HepG2 (cell line): ENCODE results near the gene PAK6. TPM values are rescaled to one million over a fixed set of nuclear protein-coding genes. Genes with fewer than 3 reads are reported as not detected.

Experiments
- ASH2L ChIP-seq: fragments of 300-600, 200-600 bp; sonication (generic); IDR thresholded peaks from 2 replicates; pipeline ENCODE4 v1.7.0; 2017; ENCODE audit warnings: low read depth, mild to moderate bottlenecking, moderate library complexity, mixed read lengths, low read length; ENCODE audit not compliant: insufficient read length
- EHMT2 ChIP-seq: fragments of 200-600 bp; sonication (generic); IDR thresholded peaks from 2 replicates; pipeline ENCODE4 v1.7.0; 2017; ENCODE audit warnings: antibody characterized with exemption, low read depth, low read length, borderline replicate concordance
- ERF ChIP-seq: IDR thresholded peaks from 2 replicates; pipeline ENCODE4 v1.6.1; 2018; ENCODE audit warnings: missing biosample characterization, missing genetic modification reagents
- HDAC2 ChIP-seq: sonication (generic); formaldehyde crosslinking; IDR thresholded peaks from 2 replicates; pipeline ENCODE4 v1.4.0; 2020; ENCODE audit warnings: missing genetic modification reagents
- HMG20A ChIP-seq: IDR thresholded peaks from 2 replicates; pipeline ENCODE4 v1.6.1; 2016; ENCODE audit warnings: borderline replicate concordance
- HNRNPL ChIP-seq: fragments of 200-400 bp; formaldehyde crosslinking; IDR thresholded peaks from 2 replicates; pipeline ENCODE4 v1.6.1; 2017; ENCODE audit warnings: mild to moderate bottlenecking, low read depth, low read length
- MEIS2 ChIP-seq: sonication (generic); formaldehyde crosslinking; IDR thresholded peaks from 2 replicates; pipeline ENCODE4 v1.9.0; 2021; ENCODE audit warnings: mild to moderate bottlenecking, missing genetic modification reagents
- MIXL1 ChIP-seq: IDR thresholded peaks from 2 replicates; pipeline ENCODE4 v1.6.1; 2016
- REPIN1 ChIP-seq: sonication (generic); formaldehyde crosslinking; IDR thresholded peaks from 2 replicates; pipeline ENCODE4 v1.8.0; 2022; ENCODE audit warnings: missing genetic modification reagents, low read depth, mild to moderate bottlenecking, borderline replicate concordance
- THAP11 ChIP-seq: IDR thresholded peaks from 2 replicates; pipeline ENCODE4 v1.6.1; 2016; ENCODE audit warnings: missing biosample characterization, missing genetic modification reagents
- ZNF20 ChIP-seq: sonication (generic); formaldehyde crosslinking; IDR thresholded peaks from 2 replicates; pipeline ENCODE4 v1.4.0; 2020; ENCODE audit warnings: mild to moderate bottlenecking, moderate library complexity, missing genetic modification reagents
- ZNF207 ChIP-seq: fragments of 450-650 bp; IDR thresholded peaks from 2 replicates; pipeline ENCODE4 v1.6.1; 2016; ENCODE audit warnings: antibody characterized with exemption, borderline replicate concordance
- ZNF230 ChIP-seq: sonication (generic); formaldehyde crosslinking; IDR thresholded peaks from 2 replicates; pipeline ENCODE4 v1.4.0; 2020; ENCODE audit warnings: mild to moderate bottlenecking, missing genetic modification reagents
- ZNF335 ChIP-seq: sonication (generic); formaldehyde crosslinking; IDR thresholded peaks from 2 replicates; pipeline ENCODE4 v1.4.0; 2020; ENCODE audit warnings: missing genetic modification reagents
- ZSCAN21 ChIP-seq: sonication (generic); formaldehyde crosslinking; IDR thresholded peaks from 2 replicates; pipeline ENCODE4 v1.8.0; 2022; ENCODE audit warnings: mild to moderate bottlenecking, missing genetic modification reagents, moderate library complexity, borderline replicate concordance
- ZSCAN22 ChIP-seq: sonication (generic); formaldehyde crosslinking; IDR thresholded peaks from 2 replicates; pipeline ENCODE4 v1.4.0; 2020; ENCODE audit warnings: mild to moderate bottlenecking, missing genetic modification reagents
- polyA plus RNA-seq, 8 experiments: library from polyadenylated mRNA; depleted of rRNA in 3 of 8; stranded (reverse) in 7 of 8; unstranded in 1 of 8; fragments of >200 nt; fragmentation: Illumina TruSeq in 4 of 8; extraction: Trizol in 4 of 8; gene quantifications; 2 replicates each; pipeline versions ENCODE4 v1.2.1 to v1.2.3, GENCODE V29; 2011 to 2016; ENCODE audit warnings: low read depth in 4 of 8, missing spikeins in 1 of 8, mixed read lengths in 1 of 8; ENCODE audit not compliant: insufficient read depth in 1 of 8
- total RNA-seq, 5 experiments: library from RNA; depleted of rRNA; stranded (reverse); fragments of >200 nt; fragmentation: Illumina TruSeq; extraction: Trizol; gene quantifications; 2 replicates each; pipeline ENCODE4 v1.2.3, GENCODE V29; 2016; ENCODE audit warnings: low read depth in 1 of 5
- TF ChIP-seq, protein P1 (sequence below): sonication (generic); formaldehyde crosslinking; IDR thresholded peaks from 2 replicates; pipeline ENCODE4 v1.4.0; 2020; ENCODE audit warnings: mild to moderate bottlenecking, missing genetic modification reagents
- TF ChIP-seq, protein P2 (sequence below): sonication (generic); IDR thresholded peaks from 2 replicates; pipeline ENCODE4 v1.6.1; 2016; ENCODE audit warnings: low read depth, borderline replicate concordance
- TF ChIP-seq, protein P3 (sequence below): IDR thresholded peaks from 2 replicates; pipeline ENCODE4 v1.6.1; 2016; ENCODE audit warnings: low read depth, control low read depth
- TF ChIP-seq, protein P4 (sequence below): sonication (generic); formaldehyde crosslinking; IDR thresholded peaks from 2 replicates; pipeline ENCODE4 v1.5.0; 2020; ENCODE audit warnings: missing genetic modification reagents
- TF ChIP-seq, protein P5 (sequence below): IDR thresholded peaks from 2 replicates; pipeline ENCODE4 v1.6.1; 2016; ENCODE audit warnings: missing biosample characterization, missing genetic modification reagents, low read depth

The PAK6 gene
- total and polyA plus RNA-seq, 2 of the 13 experiments (the other 11 are each of a cell fraction or from before 2014, with no cell fraction given) = 0.07 TPM; not detected in 1

DNA sequence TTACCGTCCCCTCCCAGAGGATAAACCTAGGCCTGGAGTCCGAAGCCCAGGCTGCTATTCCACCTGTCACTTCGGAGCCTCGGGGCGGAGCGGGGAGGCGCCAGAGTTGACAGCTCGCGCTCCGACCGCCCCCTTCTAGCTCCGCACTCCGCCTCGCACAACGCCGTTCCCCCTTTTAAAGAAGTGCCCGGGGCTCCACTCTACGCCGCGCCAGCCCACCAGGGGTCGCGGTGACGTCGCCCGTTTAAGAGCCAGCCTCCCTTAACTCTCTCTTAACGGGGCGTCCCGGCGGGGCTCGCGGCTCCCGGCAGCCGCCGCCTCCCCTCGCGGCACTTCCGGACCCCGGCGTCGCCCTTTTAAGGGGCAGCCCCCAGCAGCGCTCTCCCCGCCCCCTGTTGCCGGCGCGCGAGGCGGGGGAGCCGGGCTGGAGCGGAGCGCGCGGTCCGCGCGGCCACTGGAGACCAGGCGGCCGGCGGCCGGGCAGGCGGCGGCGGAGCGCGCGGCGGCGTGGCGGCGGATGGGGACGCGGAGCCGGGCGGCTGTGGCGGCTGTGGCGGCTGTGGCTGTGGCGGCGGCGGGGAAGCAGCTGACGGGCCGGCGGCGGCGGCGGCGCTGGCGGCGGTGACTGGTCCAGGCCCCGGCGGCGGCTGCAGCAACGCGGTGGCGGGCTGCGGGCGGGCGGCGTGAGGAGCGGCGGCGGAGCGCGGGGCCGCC is 84.5 kb downstream of the PAK6 start, which contains the start of gene INAFM2 (continued):
- TF ChIP-seq HMG20A (peak; percentile 13; the same call in 1 of the 2 replicates), ERF (CRISPR knock-in tag) (peak; percentile 49; the same call in 1 of the 2 replicates), MIXL1 (CRISPR knock-in tag) (peak; percentile 27; the same call in 1 of the 2 replicates), ASH2L (peak; percentile 35), HDAC2 (0 out of 2 replicates have a peak, but pooled peaks have one; percentile 12), ZNF335 (CRISPR knock-in tag) (no peak), ZNF20 (CRISPR knock-in tag) (no peak), ZSCAN21 (no peak), EHMT2 (no peak), REPIN1 (CRISPR knock-in tag) (0 out of 2 replicates have a peak, but pooled peaks have one; percentile 28), ZNF230 (CRISPR knock-in tag) (no peak), MEIS2 (CRISPR knock-in tag) (peak; percentile 45; the same call in 1 of the 2 replicates), HNRNPL (0 out of 2 replicates have a peak, but pooled peaks have one; percentile 40), ZSCAN22 (peak; percentile 57; the same call in 1 of the 2 replicates), THAP11 (CRISPR knock-in tag) (peak; percentile 66), ZNF207 (no peak)
- TF ChIP-seq, protein P1, sequence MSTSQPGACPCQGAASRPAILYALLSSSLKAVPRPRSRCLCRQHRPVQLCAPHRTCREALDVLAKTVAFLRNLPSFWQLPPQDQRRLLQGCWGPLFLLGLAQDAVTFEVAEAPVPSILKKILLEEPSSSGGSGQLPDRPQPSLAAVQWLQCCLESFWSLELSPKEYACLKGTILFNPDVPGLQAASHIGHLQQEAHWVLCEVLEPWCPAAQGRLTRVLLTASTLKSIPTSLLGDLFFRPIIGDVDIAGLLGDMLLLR = peak; percentile 76; the same call in 1 of the 2 replicates
- TF ChIP-seq, protein P2, sequence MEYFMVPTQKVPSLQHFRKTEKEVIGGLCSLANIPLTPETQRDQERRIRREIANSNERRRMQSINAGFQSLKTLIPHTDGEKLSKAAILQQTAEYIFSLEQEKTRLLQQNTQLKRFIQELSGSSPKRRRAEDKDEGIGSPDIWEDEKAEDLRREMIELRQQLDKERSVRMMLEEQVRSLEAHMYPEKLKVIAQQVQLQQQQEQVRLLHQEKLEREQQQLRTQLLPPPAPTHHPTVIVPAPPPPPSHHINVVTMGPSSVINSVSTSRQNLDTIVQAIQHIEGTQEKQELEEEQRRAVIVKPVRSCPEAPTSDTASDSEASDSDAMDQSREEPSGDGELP = peak; percentile 43; the same call in 1 of the 2 replicates
- TF ChIP-seq, protein P3, sequence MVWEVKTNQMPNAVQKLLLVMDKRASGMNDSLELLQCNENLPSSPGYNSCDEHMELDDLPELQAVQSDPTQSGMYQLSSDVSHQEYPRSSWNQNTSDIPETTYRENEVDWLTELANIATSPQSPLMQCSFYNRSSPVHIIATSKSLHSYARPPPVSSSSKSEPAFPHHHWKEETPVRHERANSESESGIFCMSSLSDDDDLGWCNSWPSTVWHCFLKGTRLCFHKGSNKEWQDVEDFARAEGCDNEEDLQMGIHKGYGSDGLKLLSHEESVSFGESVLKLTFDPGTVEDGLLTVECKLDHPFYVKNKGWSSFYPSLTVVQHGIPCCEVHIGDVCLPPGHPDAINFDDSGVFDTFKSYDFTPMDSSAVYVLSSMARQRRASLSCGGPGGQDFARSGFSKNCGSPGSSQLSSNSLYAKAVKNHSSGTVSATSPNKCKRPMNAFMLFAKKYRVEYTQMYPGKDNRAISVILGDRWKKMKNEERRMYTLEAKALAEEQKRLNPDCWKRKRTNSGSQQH (CRISPR knock-in tag) = peak; percentile 71; the same call in 1 of the 2 replicates
- TF ChIP-seq, protein P4, sequence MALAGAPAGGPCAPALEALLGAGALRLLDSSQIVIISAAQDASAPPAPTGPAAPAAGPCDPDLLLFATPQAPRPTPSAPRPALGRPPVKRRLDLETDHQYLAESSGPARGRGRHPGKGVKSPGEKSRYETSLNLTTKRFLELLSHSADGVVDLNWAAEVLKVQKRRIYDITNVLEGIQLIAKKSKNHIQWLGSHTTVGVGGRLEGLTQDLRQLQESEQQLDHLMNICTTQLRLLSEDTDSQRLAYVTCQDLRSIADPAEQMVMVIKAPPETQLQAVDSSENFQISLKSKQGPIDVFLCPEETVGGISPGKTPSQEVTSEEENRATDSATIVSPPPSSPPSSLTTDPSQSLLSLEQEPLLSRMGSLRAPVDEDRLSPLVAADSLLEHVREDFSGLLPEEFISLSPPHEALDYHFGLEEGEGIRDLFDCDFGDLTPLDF (CRISPR knock-in tag) = no peak
- TF ChIP-seq, protein P5, sequence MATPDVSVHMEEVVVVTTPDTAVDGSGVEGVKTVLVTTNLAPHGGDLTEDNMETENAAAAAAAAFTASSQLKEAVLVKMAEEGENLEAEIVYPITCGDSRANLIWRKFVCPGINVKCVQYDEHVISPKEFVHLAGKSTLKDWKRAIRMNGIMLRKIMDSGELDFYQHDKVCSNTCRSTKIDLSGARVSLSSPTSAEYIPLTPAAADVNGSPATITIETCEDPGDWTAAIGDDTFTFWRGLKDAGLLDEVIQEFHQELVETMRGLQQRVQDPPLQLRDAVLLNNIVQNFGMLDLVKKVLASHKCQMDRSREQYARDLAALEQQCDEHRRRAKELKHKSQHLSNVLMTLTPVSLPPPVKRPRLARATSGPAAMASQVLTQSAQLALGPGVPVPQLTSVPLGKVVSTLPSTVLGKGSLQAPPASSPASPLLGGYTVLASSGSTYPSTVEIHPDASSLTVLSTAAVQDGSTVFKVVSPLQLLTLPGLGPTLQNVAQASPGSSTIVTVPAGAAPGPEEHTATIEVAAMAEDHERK (CRISPR knock-in tag) = 0 out of 2 replicates have a peak, but pooled peaks have one; percentile 50
